GM12864 (cell line): Measurements from ENCODE around the gene TMEM41B.
"Not testable (repeated sequence)": the region's sequence is repeated elsewhere in the genome, so short reads cannot be mapped to it uniquely, and the experiment has no call there.

Experiments used
- DNase-seq: peaks from one replicate; pipeline ENCODE4 v3.0.0-alpha.2; 2011; ENCODE audit warnings: low read depth
- H3K4me3 ChIP-seq: 2 replicates; pipeline ENCODE4 v1.5.1; 2011; ENCODE audit warnings: mild to moderate bottlenecking, low read depth, low read length, control low read depth
- CTCF ChIP-seq: IDR thresholded peaks from 2 replicates; pipeline ENCODE4 v1.5.1; 2011; ENCODE audit warnings: low read depth, mild to moderate bottlenecking, moderate library complexity, low read length, control low read depth, inconsistent platforms; ENCODE audit errors: missing control alignments

TMEM41B gene

GRCh38 chr11:9314291-9315077 lies at the start of gene TMEM41B:
Gene TMEM41B (minus strand): TSS chr11:9314593. CDS start chr11:9314441, 152 bp downstream.
- H3K4me3 ChIP-seq, result peak within 1 kb of the TSS; percentile 89
- peak; percentile 6 for TF ChIP-seq CTCF
- DNase-seq, result peak; percentile 97

GRCh38 chr11:9362393-9362863 lies 48.0 kb upstream of the TMEM41B start:
- TF ChIP-seq CTCF, result no peak
- no peak overlapping the region for H3K4me3 ChIP-seq
- DNase-seq, result no peak

DNA sequence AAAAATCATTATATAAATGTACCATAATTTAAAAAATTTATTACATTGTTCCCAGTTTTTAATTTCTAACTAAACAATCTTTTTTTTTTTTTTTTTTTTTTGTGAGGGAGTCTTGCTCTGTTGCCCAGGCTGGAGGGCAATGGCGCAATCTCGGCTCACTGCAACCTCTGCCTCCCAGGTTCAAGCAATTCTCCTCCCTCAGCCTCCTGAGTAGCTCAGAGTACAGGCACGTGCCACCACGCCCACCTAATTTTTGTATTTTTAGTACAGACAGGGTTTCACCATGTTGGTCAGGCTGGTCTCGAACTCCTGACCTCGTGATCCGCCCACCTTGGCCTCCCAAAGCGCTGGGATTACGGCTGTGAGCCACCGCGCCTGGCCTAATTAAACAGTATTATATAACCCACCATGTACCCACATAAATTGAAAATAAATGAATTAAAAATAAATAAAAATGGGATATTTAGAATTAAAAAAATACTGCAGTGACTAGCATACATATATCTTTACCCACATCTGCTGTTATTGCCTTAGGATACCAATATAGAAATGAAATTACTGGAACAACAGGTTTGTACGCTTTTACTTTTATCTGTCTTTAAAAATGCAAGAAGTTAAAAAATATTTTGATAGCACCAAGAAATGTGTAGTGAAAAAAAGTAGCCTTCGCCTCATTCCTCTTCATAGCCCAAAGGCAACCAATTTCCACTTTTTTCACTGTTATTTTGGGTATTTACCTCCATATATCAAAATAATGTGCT lies 46.6 kb upstream of the TMEM41B start:
- DNase-seq, H3K4me3 ChIP-seq: not testable (repeated sequence)

- DNase-seq, result no peak
- H3K4me3 ChIP-seq, result no peak overlapping the region
- no peak for TF ChIP-seq CTCF
Measured at GRCh38 chr11:9357041-9357440, 42.6 kb upstream of the TMEM41B start.

DNA sequence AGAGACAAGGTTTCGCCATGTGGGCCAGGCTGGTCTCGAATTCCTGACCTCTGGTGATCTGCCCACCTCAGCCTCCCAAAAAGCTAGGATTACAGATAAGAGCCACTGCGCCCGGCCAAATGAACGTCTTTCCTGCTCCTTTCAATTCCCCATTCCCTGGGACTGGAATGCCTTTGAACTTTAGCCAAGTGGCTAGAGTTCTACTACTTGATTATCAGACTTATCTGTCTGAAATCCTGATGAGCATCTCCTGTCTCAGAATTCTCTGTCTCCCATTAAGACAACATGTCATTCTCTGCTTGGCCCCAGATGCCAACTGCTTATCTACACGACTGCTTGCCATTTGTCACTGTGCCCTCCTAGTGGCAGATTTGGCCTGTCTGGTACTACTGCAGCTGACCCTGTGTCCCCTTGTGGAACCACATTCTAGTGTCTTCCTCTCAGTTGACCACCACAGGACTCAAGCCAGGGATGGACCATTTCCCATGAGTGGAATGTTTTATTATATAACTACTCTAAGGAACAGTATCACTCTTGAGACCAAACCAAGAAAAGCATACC lies 37.0 kb upstream of the TMEM41B start:
- TF ChIP-seq CTCF, result no peak
- no peak overlapping the region for H3K4me3 ChIP-seq
- no peak for DNase-seq

GRCh38 chr11:9347779-9348178 lies 33.4 kb upstream of the TMEM41B start:
- not testable (repeated sequence) for H3K4me3 ChIP-seq, DNase-seq

GRCh38 chr11:9347100-9347499 lies 32.7 kb upstream of the TMEM41B start:
- H3K4me3 ChIP-seq, result no peak overlapping the region
- no peak for DNase-seq
- TF ChIP-seq CTCF, result no peak
